HPDE6-E6E7 (cell line): ENCODE measurements around the gene BCAS3.
A peak's percentile ranks its signal among the peaks of the same experiment; 100 is the strongest.

Experiments
- DNase-seq: peaks from one replicate; pipeline ENCODE4 v3.0.0; 2011; ENCODE audit warnings: missing footprints; ENCODE audit errors: extremely low spot score

Gene BCAS3

DNA sequence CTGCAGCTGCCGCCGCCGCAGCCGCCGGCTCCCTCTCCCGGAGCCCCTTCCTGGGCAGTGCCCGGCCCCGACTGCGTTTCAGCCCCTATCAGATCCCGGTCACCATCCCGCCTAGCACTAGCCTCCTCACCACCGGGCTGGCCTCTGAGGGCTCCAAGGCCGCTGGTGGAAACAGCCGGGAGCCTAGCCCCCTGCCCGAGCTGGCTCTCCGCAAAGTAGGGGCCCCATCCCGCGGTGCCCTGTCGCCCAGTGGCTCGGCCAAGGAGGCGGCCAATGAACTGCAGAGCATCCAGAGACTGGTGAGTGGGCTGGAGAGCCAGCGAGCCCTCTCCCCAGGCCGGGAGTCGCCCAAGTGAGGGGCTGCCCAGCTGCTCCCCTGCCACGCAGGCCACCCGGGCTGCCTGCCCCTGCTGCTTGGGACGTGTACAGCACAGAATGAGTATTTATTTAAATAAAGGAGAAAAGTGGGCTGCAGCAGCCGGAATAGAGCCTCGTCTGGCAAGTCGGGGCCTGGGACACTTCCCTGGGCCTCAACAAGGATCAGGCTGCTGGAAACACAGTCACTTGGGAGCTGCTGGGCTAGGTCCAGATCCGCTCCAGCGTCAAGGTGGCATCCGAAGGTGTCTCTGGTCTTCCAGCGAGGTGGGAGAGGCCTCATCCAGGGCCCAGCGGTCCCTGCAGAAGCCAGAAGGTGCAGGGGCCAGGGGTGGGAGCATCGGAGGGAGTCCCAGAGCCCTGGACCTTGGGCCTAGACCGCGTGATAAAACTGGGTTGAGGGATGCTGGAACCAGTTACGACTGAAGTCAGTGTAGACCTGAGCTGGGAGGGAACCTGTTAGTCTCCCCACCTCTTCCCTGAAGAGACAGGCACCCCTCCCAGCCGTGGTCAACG, 730.7 kb downstream of the BCAS3 start:
- no peak for DNase-seq

DNA sequence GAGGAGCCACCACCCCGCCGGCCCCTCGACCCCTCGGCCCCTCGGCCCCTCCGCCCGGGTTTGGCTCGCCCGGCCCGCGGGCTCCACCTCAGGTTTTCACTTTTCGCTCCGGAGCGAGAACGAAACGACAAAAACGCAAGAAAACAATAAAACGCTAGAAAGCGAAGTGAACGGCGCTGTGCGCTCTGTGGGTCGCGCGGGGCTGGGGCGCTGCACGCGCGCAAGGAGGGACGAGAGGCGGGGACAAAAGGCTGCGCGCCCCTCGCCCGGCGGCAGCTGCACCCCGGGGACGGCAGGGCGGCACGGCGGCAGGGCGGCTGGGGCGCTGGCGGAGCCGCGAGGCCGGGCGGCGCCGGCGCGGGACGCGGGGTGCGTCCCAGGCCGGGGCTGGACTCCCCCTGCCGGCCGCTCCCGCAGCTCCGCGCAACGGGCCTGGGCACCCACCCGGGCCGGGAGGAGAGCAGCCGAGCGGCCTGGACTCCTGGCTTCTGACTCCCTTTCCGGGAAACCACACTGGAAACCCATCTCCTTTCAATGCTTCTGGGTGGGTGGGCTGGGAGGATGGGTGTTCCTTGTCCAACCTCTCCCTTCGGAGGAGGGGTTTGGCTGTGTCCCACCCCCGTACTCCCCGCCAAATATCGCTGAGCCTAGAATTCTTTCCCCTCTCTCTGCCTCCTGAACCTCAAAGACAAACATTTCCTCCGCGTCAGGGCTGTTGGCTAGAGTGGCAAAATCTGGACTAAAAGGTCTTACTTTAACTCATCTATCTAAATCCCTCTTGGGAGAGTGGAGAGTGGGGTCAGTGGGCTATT, 731.9 kb downstream of the BCAS3 start:
- DNase-seq, result peak; percentile 81

DNA sequence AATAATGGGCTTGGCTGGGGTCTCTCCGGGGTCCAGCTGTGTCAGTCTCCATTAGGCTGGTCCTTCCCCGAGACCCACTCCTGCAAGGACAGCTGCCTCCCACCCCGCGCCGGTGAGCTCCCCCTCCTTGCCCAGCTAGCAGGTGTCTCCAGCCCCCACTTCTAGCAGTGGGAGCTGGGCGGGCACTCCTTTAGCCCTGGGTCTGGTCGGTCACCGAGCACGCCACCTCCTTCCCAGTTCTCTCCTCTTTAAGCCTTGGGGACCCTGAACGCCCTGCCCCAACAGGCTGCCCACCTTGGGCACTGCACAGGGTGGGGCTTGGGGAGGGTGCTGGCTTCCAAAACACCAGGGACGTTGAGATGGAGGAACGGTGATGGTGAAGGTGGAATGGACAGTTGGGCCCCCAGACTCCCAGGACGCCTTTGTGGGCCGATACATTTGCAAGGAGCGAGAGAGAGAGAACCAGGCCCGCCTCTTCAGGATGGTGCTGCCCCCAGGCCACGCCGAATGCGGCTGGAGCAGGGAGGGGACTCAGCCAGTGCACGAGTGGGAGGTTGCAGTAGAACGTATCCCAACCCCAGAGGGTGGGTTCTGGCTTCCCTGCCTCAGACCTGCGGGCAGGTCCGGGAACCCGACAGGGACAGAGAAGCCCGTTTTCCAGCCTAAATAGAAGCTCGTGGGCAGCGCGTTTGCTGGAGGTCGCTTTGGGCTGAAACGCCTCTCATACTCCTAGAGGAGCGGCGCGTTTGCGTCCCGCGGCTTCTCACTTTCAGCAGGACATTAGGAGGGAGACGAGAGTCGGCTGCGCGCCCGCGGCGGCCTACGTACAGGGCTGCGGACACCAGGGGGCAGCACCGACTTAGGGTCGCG, 732.7 kb downstream of the BCAS3 start:
- no peak for DNase-seq

DNA sequence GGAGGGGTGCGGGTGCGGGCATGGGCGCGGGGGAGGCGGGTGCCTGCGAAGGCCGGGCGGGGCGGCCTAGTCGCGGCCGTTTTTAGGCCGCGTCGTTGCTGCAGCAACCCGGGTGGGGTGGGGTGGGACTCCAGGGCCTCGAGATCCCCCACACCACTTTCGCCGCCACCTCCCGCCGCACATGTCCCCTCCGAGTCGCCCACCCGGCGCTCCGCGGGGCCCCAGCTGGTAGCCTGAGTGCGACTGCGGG, 733.3 kb downstream of the BCAS3 start:
- DNase-seq, result no peak

DNA sequence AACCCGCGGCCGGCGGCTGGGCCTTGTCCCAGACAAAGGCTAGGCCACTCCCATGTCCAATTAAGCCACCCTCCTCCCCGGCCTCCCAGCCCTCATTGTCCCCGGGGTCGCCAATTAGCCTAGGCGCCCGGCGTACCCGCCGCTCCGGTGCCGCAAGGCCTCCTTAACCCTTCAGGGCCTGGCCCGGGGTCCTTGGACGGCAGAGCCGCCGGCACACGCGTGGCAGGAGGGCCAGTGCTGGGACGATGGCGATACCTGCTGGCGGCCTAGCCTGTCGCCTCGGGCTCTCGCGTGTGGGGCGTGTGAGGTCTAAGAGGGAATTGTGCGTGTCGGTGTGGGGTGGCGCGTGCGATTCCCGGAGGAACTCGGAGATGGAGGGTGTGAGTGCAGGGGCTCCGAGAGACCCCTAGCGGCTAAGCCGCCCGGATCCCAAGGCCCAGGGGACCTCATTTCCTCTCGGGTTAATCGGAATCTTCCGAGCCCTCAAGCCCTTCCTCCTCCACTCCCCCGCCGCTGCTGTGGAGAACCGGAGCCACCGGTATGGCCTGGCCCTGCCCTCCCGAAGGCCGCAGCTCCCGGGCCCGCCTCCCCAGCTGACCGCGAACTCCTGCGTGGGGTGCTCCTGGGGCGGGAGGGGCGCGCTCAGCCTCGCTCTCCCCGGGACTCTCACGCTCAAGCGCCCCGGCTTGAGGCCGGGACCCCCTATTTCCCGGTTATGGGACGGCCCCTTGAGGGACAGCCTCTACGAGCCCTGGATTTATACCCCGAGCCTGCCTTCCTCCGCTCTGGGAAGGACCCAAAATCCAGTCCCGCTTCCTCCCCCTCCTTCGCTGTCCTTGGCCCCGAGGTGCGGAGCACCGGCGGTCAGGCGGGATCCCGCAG, 733.9 kb downstream of the BCAS3 start:
- no peak for DNase-seq

DNA sequence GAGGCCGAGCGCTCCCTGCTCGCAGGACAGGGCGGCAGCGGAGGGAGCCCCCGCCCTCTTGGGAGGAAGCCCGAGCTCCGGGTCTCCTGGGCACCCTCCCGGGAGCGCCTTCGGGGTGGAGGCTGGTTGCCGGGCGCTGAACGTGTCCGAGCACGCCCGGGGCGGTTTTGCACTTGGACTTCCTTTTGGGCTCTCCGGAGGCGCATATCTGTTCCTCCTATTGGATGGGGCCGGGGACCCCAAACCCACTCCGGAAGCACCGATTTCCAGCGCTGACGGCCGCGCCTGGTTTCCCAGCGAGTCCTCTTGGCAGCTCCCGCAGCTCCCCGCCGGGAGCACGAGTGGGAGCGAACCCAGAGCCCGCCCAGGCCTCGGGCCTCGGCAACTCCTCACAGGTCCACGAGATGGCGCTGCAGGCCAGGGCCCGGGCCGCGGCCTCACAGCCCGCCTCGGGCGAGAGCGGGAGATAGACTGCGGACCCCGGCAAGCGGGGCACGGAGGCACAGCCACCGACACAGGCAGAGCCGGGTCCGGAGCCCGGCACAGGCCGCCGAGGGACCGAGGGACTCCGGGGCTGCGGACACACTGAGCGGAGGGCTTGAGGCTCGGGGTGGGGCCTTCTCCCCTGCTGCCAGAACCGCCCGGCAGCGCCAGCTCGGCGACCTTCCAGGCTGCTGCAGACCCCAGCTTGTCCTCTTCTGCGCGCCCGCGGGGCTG, 734.6 kb downstream of the BCAS3 start:
- peak; percentile 84 for DNase-seq

DNA sequence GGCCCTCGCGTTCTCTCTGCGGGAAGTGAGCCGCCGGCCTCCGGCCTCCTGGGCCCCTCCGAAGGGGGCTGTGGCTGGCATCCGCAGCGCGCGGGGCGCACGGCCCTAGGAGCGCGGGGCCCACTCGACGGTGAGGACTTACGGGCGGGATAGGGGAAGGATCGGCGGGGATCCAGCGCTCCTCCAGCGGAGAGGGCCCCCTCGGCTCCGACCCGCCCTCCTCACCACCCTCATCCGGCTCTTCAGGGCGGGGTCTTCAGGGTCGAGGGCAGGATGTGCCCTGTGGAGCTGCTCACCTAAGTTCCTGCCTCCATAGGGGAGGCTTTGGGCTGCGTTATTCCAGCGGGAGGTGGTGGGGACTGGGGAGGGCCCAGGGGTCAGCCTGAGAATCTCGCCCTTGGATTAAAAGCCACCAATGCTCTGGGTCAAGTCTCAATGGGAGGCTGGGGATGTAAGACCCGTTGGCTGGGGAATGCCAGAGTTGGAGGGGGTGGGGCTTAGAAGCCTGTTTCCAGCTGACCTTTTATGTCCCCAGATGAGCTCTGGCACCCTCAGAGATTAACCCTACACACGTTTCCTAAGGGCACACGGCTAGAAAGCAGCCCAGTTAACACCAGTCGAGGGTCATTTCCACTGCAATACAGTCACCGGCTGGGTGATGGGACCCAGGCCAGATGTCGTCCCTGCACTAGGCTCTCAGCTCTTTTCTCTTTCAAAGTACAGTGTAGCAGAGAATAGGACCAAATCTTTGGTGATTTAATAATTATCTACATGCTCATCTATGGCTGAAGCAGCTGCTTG, 735.4 kb downstream of the BCAS3 start:
- DNase-seq, result no peak

DNA sequence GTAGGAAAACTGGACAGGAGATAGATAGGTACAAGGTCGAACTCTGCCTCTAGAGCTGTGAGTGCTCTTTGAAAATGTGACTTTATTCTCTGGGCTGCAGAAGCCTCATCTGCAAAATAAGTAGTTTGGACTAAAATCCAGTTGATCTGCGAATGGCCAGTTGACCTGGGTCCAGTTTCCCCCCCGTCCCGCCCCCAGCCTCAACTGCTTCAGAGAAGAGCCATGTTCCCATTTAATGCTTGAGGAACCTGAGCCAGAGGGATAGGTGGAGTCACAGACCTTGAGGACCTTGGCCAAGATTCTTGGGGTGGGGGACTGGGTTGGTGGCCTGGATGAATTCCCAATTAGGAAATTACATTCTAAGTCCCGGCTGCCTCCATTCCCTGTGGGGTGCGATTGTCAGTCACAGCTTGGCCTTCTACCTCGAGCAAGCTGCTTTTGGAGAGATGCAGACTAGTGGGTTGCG, 736.0 kb downstream of the BCAS3 start:
- DNase-seq, result no peak

DNA sequence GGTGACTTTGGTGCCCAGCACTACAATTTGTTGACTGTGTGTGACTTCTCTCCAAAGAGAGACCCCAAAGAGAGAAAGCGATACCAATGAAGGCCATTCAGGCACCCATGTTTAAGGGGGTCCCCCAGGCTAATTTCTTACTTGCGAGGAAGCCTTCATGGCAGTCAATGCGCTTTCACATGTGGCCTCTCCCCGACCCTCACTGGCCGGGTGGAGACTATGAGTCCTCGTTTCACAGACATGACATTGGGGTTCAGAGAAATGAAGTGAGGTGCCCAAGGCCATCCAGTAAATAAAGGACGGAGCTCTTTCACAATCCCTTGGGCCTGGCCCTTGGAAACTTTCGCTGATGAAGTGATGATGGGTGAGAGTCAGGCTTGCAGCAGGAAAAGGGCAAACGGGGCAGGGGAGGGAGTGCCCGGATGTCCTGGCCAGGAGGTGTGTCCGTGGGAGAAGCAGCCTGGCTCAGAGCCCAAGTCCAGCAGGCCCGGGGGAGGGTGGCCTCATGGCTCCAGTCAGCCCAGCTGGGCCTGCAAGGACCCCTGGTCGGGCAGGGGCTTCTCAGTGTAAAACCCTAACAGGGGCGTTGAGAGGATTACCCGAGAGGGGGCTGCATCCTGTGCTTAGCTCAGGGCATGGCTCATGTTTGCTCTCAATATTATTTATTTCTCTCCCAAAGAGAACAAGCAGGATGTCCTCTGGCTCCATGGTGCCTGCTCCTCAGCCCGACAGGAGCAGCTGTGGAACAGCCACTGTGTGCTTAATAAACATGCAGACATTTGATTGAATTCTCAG, 736.7 kb downstream of the BCAS3 start:
- DNase-seq, result no peak

DNA sequence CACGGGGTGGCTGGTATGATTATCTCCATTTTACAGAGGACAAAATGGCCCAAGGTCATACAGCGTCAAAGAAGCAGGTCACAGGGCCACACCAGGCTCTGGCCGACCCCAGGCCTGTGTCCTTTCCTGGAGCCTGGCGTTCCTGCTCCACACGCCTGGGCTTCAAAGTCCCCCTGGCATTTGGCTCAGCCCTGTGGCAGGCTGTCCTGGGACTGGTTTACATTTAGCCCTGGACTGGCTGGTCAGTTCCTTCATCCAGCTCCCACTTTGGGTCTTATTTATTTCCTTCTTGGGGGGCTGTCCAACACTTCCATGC, 737.2 kb downstream of the BCAS3 start:
- DNase-seq, result no peak

DNA sequence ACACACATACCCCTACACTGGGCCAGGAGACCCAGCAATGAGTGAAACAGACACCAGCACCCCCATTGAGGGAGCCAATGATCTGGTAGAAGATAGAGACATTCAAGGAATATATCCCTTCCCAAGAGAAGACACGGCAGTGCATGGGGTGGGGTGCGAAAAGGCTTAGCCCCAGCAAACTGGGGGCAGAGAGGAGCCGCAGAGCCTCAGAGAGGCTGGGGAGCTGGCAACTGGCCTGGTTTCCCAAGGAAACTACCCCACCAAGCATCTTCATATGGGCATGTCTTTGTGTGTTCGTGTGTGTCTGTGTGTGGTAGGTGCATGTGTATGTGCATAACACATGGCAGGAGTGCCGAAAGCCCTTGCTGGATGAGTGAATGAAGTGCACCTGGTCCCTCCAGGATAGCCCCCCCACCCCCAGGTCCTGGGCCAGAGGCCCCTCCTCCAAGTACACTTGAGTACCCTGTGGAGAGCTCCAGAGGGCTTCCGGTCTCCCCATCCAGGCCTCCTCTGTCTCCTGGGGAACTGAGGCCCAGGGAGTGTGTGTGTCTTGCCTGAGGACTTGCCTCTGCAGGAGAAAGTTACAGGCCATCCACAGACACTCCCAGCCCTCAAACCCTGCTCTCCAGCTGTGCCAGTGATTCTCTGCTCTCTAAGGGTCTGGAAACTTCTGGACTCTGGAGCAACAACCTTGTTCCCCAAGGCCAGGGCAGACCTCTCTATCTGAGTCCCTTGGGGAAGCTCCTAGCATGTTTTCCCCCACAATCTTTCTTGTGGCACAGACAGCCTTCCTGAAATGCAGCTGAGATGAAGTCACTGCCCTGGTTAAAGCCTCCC, 737.9 kb downstream of the BCAS3 start:
- DNase-seq, result no peak

DNA sequence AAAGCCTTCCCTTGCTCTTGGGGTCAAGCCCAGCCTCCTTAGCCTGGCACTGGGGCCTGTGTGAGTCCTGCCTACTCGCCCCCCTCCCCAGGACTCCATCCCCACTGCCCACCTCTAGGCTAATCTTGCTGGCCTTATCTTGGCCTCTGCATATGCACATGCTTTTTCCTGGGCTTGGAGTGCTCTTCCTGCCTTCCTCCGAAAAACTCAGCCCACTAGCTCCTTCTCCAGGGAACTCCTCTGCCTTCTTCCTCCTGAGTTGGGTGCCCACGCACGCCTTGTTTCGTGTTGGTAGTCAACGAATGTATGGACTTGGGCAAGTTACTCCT, 738.5 kb downstream of the BCAS3 start:
- DNase-seq, result no peak

DNA sequence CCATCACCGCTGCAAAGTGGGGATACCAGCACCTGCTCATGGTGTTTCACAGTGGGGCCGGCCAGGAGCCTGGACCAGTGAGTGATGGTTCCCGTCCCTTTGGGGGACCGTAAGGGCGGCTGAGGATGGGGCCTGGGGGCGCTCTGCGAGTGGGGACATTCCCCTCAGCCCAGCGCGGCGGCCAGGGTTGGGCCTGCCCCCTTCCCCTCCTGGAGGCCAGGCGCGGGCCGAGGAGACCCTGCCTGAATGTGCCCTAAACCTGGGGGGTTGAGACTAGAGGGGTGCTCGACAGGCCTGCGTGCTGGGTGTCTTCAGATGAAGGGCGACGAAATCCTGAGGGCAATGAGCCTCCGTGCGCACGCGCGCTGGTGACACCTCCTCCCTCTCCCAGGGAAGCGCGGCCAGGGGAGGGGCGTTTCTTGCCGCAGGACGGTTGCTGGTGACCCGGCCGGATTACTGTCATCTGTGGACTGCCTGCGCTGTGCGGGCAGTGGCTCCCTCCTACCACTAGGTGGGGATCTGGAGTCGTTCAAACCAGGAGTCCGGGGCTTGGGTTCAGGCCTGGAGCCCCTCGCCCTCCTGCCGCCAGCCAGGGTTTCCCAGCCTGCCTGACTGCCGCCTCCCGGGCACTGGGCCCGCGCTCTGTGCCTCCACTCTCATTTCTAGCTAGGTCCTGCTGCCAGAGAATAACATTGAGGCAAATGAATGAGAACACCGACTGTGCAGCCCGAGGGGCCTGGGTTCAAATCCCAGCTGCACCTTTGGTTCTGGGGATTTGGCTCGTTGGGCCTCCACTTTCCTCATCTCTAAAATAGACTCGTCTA, 739.1 kb downstream of the BCAS3 start:
- DNase-seq, result peak; percentile 77

DNA sequence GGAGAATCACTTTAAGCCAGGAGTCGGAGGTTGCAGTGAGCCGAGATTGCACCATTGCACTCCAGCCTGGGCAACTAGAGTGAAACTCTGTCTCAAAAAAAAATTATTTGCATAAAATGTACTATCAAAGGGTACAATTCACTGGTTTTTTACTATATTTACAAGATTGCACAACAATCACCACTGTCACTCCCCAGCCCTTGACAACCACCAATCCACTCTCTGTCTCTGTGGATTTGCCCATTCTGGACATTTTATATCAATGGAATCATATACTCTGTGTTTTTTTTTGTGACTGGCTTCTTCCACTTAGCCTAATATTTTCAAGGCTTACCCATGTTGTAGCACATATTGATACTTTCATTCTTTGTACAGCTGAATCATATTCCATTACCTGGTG, 740.8 kb downstream of the BCAS3 start:
- no peak for DNase-seq

DNA sequence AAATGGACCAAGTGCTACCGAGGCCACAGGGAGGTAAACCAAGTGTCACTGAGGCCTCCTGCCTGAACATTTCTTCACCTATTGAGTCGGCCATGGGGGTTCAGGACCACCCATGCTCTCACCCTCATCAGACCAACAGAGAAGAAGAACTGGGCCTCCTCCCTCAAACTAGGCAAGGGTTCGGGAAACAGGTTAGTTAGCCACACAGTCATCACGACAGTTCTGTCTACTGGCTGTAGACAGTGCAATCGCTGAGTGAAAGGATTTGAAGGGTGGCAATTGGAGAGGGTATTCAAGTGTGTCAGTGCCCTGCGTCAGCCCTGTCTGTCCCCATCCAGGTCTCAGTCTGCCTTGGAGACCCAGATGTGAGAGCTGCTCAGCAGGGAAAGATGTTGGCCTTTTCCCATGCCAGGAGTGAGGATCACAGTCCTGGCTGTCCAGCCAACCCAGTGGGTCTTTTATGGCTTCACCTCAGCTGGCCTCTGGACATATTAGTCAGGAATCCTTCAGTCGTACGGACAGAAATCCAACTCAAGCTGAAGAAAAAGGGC, 741.9 kb downstream of the BCAS3 start:
- DNase-seq, result no peak

DNA sequence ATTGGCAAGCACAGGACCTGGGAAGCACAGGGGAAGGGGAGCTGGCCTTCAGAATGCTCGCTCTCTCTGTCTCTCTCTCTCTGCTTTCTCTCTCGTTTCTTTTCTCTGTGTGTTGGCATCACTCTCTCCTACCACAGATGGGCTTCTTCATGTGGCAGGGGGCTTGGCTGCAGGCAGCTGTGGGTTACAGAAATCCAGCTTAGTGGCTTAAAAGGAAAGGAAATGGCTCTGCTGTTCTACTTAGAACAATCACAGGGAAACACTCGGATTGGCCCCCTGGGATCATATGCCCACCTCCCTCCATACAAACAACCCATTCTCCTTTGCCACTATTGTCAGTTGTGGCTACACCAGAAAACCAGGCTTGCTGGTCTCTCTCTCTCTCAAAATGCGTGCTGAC, 742.4 kb downstream of the BCAS3 start:
- no peak for DNase-seq

DNA sequence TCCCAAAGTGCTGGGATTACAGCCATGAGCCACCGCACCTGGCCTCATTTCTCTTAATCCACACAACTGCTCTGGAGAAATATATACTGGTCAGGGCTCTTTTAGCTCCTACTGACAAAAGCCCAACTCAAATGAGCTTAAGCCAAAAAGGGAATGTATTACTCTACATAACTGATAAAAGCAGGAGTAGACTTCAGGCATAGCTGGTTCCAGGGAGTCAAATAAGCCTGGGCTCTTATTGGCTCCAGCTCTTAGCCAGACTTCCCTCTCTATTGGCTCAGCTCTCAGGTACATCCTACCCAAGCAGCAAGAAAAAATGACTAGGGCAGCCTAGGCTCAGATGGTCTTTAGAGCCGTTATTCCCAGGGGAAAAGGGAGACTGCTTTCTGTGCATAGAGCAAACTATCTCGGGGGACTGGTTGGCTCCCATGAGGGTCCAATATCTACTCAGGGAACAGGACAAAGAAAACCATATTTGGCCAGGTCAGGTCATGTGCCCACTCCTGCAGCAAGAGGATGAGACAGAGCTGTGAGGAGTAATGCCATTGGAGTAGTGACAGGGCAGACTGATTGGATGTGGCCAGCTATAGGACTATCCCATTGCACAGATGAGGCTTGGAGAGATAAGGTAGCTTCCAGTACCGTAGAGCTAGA, 743.2 kb downstream of the BCAS3 start:
- no peak for DNase-seq
